Fibroblast of peridontal ligament (primary cell): Measurements from ENCODE around the gene VIPR2.
"Not testable (repeated sequence)": the region's sequence is repeated elsewhere in the genome, so short reads cannot be mapped to it uniquely, and the experiment has no call there.

Experiments
- DNase-seq: peaks from one replicate; pipeline ENCODE4 v3.0.0-alpha.2; 2010; ENCODE audit errors: extremely low read depth

The VIPR2 gene

DNA sequence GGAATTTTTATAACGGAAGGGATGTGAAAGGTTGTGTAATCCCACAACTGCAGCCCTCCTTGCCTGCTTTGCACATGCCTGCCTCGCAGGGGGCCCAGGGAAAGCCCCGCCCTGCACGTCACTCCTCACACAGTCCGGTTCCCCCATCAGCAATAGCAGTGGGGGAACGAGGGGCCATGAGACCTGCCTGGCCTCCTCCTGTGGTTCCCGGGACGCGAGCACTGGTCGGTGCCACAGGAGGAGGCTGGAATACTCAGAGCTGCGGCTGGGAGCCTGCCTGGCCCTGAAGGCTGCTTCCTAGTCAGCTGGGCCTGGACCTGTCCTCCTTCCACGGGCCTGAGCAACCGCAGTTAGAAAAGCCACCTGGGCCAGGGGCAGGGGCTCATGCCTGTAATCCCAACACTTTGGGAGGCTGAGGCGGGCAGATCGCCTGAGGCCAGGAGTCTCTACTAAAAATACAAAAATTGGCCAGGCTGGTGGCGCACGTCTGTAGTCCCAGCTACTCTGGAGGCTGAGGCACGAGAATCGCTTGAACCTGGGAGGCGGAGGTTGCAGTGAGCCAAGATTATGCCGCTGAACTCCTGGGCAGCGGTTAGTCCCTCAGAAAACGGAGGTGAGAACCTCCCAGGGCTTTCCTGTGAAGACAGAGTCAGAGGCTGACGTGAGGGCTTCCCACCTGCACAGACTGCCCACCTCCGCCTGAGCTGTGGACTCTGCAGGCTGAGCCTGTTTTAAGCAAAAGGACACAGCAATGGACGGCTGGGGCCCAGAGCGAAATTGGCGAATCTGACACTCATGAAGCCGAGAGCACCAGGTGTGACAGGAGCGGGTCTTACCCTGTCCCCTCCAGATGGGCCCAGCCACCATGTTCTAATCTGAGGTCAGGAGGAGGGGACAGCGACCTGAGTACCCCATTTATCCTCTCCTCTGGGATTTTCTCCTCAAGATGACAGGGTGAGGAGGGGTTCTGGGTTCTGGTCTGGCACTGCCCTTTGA, 52.9 kb downstream of the VIPR2 start:
- DNase-seq = no peak

DNA sequence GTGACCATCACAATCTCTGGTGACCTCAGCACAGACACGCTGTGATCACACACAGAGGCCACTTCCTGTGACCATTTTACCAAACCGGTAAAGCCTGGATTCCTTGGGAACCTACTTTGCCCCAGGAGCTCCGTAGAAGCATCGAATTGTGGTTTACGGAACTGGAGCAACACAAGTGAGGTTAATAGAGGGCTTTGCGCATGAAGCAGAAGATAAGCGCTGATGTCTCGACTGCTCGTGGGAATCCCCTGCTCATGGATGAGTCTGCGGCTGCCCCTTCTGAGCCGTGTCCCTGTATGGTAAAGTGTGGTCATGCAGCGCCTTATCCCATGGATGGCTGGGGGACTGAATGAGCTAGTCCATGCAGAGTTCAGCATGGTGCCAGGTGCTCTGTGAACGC, 53.6 kb downstream of the VIPR2 start:
- DNase-seq = no peak

DNA sequence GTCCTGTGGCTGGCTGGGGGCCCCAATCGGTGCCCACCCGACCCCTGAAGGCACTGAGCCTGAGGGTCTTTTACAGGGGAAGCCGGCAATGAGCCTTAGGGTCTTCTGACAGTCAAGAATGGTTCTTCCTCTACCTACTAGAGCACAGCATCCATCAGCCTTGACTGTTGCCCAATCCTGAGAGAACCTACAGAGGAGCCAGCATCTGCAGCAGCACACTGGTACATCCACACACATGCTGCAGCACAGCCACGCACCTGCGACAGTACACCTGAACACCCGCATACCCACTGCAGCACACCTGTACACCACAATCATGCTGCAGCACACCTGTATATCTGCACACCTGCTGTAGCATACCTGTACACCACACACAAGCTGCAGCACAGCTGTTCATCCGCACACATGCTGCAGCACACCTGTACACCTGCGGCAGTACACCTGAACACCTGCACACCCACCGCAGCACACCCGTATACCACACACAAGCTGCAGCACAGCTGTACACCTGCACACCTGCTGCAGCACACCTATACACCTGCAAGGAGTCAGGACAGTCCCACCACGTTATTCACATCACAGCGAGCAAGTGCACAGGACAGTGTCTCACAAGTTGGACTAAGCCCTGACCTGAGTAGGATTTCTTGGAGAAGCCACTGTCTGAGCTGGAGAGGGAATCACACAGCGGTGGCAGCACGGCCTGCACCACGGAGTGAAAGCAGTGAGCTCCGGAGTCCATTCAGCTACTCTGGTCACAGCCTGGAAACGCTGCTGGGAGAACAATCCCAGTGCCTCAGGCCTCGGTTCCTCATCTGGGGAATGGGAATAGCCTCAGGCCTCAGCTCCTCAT, 56.4 kb downstream of the VIPR2 start:
- DNase-seq = no peak

DNA sequence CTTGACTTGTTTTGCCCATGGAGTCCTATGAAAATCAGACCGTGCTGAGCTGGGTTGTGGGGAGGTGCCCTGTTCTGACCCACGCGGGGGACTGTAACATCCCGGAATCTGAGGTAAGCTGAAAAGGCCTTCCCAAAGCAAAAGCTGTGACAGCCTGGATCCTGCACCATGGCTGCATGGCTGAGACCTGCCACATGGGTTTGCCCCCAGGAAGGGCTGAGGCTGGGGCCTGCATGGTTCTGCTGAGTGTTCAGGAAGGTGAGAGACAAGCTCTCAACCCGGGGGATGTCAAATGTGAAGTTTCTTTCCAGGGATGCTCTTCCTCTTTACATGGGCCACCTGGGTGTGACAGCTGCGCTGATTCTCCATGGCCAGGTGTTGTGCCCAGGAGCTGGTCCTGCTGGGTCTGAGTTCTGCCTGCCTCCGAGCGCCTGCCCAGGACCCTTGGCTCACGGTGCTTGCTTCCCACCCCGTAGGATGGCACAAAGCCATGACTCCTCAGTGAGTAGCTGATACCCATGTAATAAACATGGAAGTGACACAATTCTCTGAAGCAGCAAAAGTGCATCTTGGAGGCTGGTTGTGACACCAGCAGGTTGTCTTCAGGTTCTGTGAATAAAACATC, 58.3 kb downstream of the VIPR2 start:
- no peak for DNase-seq

DNA sequence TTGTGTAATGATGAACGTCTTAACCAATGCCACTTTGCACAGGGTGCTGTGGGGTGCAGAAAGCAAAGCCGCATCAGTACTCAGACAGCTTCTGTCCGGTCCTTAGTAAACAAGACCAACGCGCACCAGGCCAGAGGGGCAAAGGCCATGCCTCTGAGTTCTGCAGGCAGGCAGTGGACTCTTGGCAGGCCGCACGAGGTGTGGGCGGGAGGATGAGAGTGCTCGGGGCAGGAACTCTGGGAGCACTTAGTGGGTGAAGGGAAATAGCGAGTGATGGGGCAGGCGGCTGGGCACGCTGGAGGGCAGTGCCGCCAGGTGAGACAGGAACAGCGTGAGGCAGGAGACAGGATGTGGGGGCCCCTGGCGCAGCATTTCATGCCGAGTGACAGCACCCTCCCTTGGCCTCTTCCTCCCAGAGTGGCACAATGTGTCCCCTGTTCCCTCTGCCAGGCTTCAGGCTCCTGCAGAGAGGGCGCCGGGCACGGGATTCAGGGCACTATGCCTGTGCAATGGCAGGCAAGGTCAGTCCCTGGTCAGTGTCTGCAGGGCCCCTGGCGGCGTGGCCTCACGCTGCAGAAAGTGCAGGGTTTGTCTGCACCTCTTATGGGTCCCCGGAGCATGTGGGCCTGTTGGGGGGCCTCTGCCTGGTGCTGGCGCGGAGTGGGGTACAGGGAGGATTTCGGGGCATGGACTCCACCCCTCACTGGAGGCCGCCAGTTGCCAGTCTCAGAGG, 60.4 kb downstream of the VIPR2 start:
- DNase-seq = no peak

DNA sequence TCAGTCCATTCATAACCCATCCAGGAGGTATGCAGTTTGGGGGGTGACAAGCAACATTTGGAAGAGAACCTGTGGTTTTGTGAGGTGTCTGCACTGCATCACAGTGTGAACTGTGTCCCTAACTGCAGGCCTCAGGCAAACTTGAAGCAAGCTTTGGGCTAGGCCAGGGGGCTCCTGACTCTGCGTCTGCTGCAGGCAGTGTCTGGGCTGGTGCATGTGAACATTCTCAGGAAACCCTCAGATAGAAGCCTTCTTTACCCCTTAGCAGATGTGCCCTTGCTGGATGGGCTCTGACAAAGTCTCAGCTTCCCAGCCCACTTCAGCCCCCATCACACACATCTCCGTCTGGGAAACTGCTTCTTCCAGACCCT, 61.0 kb downstream of the VIPR2 start:
- no peak for DNase-seq

DNA sequence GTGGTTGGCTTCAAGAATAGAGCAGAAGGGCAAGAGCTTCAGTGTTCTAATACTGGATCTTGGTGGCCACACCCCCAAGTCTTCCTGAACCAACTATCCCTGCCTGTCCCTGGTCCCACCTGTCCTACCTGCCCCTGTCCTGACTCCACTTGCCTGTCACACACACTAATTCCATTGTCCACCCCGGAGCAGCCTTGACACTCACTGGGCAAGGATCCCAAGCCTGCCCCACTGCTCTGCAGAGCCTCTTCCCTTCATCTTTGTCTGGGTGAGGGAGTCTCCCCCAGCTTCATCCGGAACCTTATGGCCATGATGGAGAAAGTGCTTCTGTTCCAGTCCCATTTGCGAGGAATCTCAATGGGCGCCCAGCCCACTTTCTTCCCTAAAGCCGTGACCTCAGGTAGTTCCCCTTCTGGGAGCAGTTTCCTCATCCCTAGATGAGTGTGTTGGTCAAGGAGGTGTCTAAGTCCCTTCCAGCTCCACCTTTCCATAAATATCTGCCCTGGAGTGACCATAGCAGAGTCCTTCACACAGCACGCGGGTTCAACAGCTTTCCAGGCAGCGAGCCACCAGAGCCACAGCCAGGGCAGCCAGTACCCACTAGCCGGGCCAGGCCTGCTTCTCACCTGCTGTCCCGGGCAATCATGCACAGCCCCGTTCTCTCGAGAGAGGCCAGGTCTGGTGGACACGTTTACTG, 61.5 kb downstream of the VIPR2 start:
- DNase-seq = no peak

DNA sequence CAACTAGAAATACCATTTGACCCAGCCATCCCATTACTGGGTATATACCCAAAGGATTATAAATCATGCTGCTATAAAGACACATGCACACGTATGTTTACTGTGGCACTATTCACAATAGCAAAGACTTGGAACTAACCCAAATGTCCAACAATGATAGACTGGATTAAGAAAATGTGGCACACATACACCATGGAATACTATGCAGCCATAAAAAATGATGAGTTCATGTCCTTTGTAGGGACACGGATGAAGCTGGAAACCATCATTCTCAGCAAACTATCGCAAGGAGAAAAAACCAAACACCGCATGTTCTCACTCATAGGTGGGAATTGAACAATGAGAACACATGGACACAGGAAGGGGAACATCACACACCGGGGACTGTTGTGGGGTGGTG, 62.6 kb downstream of the VIPR2 start:
- not testable (repeated sequence) for DNase-seq

DNA sequence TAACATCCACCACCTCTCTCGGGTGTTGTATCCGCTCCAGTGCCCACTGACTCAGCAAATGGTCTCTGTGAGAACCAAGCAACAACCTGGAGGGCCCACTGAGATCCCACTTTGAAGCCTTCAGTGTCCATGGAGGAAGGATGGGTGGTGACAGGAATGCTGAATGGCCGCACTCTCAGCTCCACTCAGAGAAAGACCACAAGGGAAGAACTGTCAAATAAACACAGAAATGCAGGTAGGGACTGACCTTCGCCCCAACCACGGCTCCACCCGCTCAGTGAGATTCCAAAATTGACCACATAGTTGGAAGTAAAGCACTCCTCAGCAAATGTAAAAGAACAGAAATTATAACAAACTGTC, 65.8 kb downstream of the VIPR2 start:
- no peak for DNase-seq

DNA sequence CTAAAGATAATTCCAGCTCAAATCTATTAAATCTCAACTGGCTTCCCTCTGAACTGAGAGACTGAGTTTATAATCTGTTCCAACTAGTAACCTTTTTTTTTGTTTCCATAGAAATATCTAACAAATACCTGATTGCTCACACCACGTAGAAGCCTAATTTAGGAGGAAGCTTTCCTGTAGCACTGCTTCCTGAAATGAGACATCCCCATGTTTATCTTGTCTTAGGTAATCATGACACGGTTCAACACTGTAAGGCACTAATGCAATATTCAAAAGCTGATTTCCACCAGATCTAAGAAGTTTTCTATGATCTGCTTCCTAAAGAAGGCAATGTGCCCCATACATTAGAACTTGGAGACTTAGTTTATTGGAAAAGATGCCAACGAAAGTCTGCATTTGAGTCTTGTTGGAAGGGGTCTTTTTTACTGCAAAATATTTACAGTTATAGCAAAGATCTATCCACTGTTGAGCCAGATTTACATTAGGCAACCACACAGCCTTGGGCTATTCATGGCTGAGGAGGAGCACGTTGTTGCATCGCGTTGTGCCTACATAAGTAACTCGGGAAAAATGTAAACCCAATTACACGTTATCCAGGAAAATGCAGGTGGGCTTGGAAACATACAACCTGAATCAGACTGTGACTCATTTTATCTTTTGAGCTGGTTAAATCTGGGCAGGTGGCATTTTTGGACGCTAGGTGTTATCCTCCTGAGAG, 66.3 kb downstream of the VIPR2 start:
- DNase-seq = no peak

DNA sequence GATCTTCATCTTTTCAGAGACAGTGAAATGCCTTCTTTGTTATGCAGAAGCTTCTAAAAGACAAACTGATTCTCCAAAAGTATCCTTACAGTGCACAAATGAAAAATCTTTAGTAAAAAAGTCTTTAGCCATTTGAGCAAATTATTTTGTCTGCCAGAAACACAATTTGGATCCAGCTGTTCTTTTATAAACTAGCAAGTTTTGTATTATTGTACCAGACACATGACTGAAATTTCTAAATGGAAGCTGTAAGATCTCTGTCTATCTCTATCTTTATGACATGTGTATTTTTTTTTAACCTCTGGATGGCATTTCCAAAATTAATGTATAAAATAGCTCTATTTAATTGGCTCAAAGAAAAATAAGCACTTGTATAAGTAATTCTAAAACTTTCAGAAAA, 68.3 kb downstream of the VIPR2 start:
- DNase-seq = no peak

DNA sequence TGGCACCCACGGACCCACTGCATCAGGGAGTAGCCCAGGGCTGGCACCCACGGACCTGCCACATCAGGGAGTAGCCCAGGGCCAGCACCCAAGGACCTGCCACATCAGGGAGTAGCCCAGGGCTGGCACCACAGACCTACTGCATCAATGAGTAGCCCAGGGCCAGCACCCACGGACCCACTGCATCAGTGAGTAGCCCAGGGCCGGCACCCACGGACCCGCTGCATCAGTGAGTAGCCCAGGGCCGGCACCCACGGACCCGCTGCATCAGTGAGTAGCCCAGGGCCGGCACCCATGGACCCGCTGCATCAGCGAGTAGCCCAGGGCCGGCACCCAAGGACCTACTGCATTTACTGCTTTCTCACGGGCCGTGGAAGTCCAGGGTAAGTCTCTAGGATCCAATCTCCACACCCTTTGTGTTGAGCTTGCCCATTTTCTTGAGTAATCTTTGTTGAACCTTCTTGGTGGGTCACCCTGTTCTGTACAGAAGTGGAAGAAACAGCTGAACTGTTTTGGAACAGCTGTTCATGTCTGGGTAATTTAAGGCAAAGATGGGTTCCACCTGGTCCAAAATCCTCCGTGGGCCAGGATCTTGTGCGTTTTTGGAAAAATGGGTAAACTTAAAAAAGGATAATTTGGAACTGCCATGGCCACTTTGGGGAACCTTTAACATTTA, 69.0 kb downstream of the VIPR2 start:
- DNase-seq = no peak

DNA sequence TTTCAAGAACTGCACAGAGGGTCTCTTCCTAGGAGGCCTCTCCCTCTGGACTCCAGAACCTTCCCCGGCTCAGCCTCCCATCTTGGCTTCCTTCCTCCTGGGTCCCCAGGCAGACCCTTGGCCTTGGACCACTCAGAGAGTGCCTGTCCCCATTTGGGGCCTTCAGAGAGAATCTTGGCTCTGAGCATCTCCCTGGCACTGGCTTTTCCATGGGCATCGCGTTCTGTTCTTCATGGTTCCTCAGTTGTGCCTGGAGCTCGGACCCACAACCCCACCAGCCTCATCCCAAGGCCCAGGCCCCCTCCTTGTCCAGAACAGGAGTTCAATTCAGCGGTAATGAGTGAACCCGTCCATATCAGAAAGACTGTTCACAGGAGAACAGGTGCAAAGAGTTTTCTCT, 73.4 kb downstream of the VIPR2 start:
- no peak for DNase-seq

DNA sequence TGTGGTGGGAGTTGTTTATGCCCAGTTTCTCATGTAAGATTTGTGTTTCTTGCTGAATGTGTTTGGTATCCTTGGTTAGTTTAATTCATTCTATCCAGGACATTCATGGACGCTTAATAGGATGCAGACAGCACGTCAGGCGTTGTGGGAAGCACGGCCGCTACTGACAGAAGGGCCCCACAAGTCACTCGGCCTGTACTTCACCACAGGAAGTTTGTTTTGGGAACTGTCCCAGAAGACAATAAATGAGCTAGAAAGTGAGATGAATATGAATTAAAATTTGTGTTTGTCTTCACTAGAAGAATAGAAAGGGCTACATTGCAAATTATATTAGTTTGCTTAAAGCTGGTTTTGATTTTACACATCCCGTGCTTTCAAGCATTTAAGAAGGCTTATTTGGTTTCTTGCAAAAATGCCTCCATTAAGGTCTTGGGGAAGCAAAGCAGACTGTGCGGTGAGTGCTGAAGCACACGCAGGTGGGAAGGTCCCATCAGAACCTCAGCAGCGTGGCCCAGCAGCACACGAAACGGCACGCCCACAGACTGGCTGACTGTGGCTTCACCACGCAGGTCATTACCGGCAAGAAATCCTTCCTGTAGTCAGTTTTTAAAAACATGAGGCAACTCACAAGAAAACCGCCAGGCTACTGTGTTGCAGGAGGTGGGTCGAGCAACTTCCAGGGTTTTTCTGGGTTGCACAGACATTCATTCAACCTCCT, 74.1 kb downstream of the VIPR2 start:
- no peak for DNase-seq

DNA sequence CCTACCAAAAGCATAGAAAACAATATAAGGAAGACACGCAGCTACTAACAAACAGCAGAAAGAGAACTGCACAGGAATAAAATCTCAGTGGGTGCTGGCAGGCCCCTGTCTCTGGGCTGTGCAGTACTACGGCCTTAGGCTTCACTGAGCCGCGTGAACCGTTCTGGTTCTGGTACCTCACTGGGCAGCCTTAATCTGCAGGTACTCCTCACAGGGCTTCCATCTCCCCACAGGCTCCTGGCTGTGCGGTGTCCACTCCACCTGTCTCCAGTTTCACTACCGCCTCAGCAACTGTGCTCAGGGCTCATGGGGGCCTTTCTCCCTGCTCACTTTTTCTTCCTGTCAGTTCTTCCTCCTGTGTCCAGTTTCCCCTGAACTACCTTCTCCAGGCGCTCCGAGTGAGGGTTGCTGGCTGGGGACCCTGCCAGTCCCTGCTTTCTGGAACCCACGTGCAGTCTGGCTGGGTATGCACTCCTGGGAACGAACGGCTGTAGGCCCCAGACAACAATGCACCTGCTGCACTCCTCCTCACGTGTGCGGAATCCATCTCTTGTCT, 75.7 kb downstream of the VIPR2 start:
- DNase-seq = no peak

DNA sequence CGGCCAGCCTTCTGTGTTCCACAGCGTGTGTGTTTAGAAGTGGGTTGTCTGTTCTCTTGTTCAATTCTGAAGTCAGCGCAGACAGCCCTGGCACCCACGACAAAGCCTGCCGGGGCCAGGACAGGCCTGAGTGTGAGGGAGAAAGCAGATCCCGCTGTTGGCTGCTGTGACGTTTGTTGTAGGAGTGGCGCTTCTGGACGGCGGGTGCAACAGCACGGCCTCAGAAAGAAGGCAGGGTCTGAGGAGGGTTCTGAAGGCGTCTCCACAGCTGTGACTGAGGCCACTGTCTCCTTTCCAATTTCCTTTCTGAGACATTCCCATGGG, 76.2 kb downstream of the VIPR2 start:
- DNase-seq = no peak

DNA sequence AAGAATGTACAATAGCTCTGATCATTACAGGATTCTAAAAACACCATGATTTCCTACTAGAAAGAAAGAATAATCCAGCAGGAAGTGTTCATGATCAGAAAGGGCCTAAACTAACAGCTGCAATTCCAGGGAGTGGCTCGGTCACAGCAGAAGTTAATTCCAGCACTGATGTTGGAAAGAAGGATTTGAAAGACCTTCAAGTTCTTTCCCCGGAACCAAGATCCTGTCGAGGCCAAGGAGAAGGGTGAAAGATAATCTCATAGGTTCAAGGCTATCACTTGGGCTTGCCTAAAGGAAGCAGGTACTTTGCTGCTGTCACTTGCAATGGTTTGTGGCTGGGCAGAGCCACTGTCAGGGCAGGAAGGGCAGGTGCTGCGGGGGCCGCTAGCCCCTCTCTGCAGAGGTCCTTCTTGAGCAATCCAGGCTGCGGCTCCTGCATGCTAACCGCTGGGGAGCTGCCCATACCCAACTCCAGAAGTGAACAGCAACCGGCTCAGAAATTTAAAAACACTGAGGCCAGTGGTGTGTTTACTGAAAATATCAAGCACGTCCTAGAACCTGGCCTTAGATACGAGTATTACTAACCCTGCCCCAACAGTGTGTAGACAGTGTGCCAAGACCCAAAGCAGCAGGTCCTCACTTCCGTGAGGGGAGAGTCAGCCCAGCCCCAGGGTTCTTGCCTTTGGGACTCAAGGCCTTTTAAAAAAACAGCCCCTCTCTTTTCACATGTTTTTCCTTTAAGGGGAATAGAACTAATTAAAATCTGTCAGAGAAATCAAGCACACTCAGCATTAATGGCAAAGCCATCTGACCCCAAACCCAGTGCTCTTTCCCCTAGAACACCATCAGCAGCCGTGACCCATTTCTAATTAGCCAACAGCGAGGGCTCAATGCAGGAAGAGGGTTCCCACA, 76.8 kb downstream of the VIPR2 start:
- DNase-seq = no peak
